Suppressor macrophage (primary cell): ENCODE data around the gene ANKFY1.
"Not testable (repeated sequence)": the region's sequence is repeated elsewhere in the genome, so short reads cannot be mapped to it uniquely, and the experiment has no call there.

Source experiments
- DNase-seq, 4 experiments: peaks; one replicate each; pipeline ENCODE4 v3.0.0-alpha.2; 2020 to 2022

The ANKFY1 gene

GRCh38 chr17:4155980-4156620 lies 107.7 kb downstream of the ANKFY1 start:
- no peak for DNase-seq

DNA sequence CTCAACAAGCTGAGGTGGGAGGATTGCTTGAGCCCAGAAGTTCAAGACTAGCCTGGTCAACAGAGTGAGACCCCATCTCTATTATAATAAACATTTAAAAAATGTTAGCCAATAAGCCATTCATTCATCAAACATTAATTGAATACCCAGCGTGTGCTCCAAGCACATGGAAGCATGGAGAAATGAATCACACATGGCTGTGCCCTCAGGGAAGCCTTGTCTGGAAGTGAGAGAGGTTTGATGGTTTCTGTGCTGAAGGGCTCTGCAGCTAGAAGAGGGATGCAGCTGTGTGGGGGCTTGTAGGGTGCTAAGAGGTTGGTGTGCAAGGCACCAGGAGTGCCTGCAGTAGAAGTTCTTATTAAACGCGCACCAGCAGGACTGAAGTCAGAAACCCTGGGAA lies 109.6 kb downstream of the ANKFY1 start:
- DNase-seq: no peak

GRCh38 chr17:4152471-4152870 lies 111.3 kb downstream of the ANKFY1 start:
- DNase-seq: no peak

DNA sequence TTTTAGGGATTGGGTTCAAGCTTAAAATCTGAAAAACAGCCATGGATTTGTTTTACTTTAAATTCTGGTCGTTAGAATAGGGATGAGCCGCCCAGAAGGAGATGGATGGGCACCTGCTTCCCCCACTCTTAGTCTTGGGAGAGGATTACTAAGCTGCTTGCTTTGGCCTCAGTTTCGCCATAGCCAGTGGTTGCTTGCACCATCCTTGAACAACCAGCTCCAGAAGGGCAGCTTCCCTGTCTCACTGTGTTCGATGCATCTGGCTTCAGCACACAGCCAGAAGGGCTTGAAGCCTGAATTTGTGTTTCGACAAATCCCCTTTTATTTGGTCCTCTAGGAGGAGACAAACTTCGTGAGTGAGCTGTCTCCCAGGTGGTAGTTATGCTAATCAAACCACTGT lies 113.7 kb downstream of the ANKFY1 start:
- DNase-seq: peak; percentile 17 to 51 (median 43)

DNA sequence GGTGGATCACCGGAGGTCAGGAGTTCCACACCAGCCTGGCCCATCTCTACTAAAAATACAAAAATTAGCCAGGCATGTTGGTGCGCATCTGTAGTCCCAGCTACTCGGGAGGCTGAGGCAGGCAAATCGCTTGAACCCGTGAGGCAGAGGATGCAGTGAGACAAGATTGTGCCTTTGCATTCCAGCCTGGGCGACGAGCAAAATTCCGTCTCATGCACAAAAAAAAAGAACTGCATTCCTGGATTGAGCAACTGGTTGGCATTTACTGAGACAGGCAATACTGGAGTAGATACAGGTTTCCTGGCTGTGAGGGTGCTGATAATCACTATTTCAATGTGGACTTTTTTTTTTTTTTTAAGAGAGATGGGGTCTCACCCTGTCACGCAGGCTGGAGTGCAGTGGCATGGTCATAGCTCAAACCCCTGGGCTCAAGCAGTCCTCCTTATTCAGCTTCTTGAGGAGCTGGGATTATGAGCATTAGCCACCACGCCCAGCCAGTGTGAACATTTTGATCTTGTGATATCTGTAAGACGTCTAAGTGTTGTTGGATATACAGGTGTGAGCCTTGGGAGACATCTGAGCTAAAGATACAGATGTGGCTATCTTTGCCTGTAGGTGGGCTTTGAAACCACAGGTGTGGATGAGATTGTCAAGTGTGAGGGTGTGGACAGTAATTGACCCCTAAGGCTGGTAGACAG lies 115.0 kb downstream of the ANKFY1 start:
- no peak for DNase-seq

GRCh38 chr17:4147751-4148310 lies 115.9 kb downstream of the ANKFY1 start:
- DNase-seq: no peak

GRCh38 chr17:4146641-4147040 lies 117.1 kb downstream of the ANKFY1 start:
- no peak for DNase-seq

- no peak for DNase-seq
Observed at GRCh38 chr17:4144422-4144747, 119.4 kb downstream of the ANKFY1 start.

GRCh38 chr17:4143563-4144421 lies 120.0 kb downstream of the ANKFY1 start:
- DNase-seq: peak; percentile 95 to 97 (median 96)

- DNase-seq: peak; percentile 43 to 70 (median 59)
Observed at GRCh38 chr17:4142107-4142900, 121.5 kb downstream of the ANKFY1 start.

GRCh38 chr17:4140125-4140524 lies 123.7 kb downstream of the ANKFY1 start:
- DNase-seq: no peak

- DNase-seq: not testable (repeated sequence)
Observed at GRCh38 chr17:4138906-4139526, 124.8 kb downstream of the ANKFY1 start.

DNA sequence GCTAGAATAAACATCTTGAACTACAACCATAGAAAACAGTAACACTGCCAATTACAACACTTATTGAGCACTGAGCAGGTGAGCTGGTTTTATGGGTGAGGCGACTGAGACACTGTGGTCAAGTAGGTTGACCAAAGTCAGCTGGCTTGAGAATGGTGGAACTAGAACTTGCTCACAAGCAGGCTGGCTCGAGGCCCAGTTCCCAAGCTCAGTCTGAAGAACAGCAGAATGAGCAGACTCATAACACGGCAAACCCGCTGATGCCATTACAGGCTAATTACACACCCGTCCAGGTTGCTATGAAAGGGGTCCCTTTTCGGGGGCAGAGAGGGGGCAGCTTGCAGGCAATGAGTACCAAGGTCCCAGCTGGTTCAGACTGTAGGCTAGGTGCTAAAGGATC lies 127.4 kb downstream of the ANKFY1 start:
- no peak for DNase-seq

GRCh38 chr17:4135489-4135888 lies 128.3 kb downstream of the ANKFY1 start:
- DNase-seq: no peak

- DNase-seq: no peak
Observed at GRCh38 chr17:4134721-4135120, 129.1 kb downstream of the ANKFY1 start.

DNA sequence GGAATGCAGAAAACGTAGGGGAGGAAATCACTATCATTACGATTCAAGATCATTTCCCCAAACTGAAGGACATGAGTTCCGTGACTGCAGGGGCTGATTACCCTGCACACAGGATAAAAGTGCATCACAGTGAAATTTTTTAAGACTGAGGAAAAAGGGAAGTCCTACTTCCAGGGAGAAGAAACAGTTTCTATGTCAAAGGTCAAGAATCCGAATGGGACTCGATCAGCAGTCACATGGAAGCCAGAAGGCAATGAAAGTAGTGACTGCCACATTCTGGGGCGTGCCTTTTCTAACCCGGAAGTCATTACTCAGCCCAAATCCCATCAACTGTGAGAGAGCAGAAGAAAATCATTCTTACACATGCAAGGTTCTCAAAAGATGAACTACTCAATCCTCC lies 133.1 kb downstream of the ANKFY1 start:
- peak; percentile 89 to 98 (median 94) for DNase-seq

- no peak for DNase-seq
Observed at GRCh38 chr17:4127555-4127954, 136.2 kb downstream of the ANKFY1 start.

DNA sequence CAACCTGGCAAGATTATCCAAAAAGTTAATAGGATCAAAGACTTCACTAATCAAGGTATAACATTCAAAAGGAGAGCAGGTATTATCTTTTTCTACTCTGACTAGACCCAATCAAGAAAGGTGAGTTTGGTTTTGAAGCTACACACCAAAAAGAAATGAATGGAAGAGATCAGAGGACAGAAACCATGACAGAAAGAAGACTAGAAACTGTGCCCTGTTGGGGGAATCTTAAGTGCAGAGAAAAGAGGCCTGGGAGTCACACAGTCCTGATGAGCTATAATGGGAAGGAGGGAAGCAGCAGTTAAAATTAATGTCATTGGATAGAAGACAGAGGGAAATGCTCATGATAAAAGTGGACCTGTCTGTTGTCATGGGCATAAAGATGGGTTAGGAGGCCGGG lies 138.2 kb downstream of the ANKFY1 start:
- DNase-seq: no peak

DNA sequence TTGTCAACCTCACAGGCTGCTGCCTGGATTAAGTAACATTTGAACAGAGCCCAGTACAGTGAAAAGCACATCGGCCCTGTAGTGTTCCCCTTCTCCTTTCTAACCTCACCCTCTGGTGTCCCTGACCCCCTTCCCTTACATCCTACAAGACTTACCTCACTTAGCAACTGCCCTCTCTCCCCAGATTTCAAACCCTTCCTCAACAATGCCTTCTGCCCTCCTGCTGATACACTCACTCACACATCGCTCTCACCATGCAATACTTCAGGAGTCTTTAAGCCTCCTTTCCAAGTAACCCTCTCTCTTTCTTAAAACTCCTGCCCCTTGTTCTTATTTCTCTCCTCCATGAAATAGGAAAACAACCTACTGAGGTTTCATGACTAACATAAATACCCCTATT lies 138.8 kb downstream of the ANKFY1 start:
- DNase-seq: peak in 2 of 4 experiments; percentile 24 to 27

DNA sequence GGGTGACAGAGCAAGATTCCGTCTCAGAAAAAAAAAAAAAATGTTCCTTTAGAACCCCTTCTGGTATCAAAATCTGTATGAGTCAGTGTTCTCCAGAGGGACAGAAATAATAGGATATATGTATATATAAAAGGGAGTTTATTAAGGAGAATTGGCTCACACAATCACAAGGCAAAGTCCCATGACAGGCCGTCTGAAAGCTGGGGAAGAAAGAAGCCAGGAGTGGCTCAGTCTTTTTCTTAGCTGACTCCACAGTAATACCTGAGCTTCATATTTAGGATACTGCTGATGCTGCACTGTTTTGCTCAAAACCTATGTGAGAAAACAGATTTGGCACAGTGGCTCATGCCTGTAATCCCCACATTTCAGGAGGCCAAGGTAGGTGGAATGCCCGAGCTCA lies 143.4 kb downstream of the ANKFY1 start:
- DNase-seq: no peak

- no peak for DNase-seq
Observed at GRCh38 chr17:4119299-4119698, 144.5 kb downstream of the ANKFY1 start.
